Measurements from ENCODE around the gene TMEFF2.

TMEFF2 gene

GRCh38 chr2:192194866-192195547 is at the start of gene TMEFF2:
Gene TMEFF2 (minus strand): TSS chr2:192194933. CDS start chr2:192194524, 409 bp downstream.
- no peak for DNase-seq (ENCODE audit: low read depth)

GRCh38 chr2:192243488-192243887 is 48.8 kb upstream of the TMEFF2 start:
- DNase-seq (ENCODE audit: low read depth) = no peak

- DNase-seq (ENCODE audit: low read depth) = no peak
Measured at GRCh38 chr2:192236136-192236535, 41.4 kb upstream of the TMEFF2 start.

GRCh38 chr2:192230889-192231453 is 36.2 kb upstream of the TMEFF2 start:
- DNase-seq (ENCODE audit: low read depth) = no peak

GRCh38 chr2:192228685-192229084 is 34.0 kb upstream of the TMEFF2 start:
- DNase-seq (ENCODE audit: low read depth) = no peak

GRCh38 chr2:192218970-192219369 is 24.2 kb upstream of the TMEFF2 start:
- DNase-seq (ENCODE audit: low read depth) = no peak

GRCh38 chr2:192218377-192218776 is 23.6 kb upstream of the TMEFF2 start:
- no peak for DNase-seq (ENCODE audit: low read depth)

GRCh38 chr2:192216336-192216735 is 21.6 kb upstream of the TMEFF2 start:
- DNase-seq (ENCODE audit: low read depth) = no peak

GRCh38 chr2:192215096-192215877 is 20.6 kb upstream of the TMEFF2 start:
- DNase-seq (ENCODE audit: low read depth) = no peak

- no peak for DNase-seq (ENCODE audit: low read depth)
Measured at GRCh38 chr2:192208848-192209247, 14.1 kb upstream of the TMEFF2 start.

GRCh38 chr2:192206399-192206798 is 11.7 kb upstream of the TMEFF2 start:
- DNase-seq (ENCODE audit: low read depth) = no peak

GRCh38 chr2:192203876-192204275 is 9.1 kb upstream of the TMEFF2 start:
- DNase-seq (ENCODE audit: low read depth) = no peak

- DNase-seq (ENCODE audit: low read depth) = no peak
Measured at GRCh38 chr2:192202373-192202772, 7.6 kb upstream of the TMEFF2 start.

GRCh38 chr2:192201116-192201515 is 6.4 kb upstream of the TMEFF2 start:
- DNase-seq (ENCODE audit: low read depth) = no peak

- no peak for DNase-seq (ENCODE audit: low read depth)
Measured at GRCh38 chr2:192197357-192197756, 2.6 kb upstream of the TMEFF2 start.

GRCh38 chr2:192196421-192197194 is 1.9 kb upstream of the TMEFF2 start:
- DNase-seq (ENCODE audit: low read depth) = no peak

- DNase-seq (ENCODE audit: low read depth) = no peak
Measured at GRCh38 chr2:192195548-192196418, 1.1 kb upstream of the TMEFF2 start.

GRCh38 chr2:192194265-192194865 is 368 bp downstream of the TMEFF2 start:
- no peak for DNase-seq (ENCODE audit: low read depth)

GRCh38 chr2:192190474-192190873 is 4.3 kb downstream of the TMEFF2 start:
- DNase-seq (ENCODE audit: low read depth) = no peak

GRCh38 chr2:192186806-192187205 is 7.9 kb downstream of the TMEFF2 start:
- no peak for DNase-seq (ENCODE audit: low read depth)

- DNase-seq (ENCODE audit: low read depth) = no peak
Measured at GRCh38 chr2:192184349-192184748, 10.4 kb downstream of the TMEFF2 start.
